HG03558 (cell line): ENCODE measurements around the gene SRGAP2C.
A peak's percentile ranks its signal among the peaks of the same experiment; 100 is the strongest.
"Not testable (repeated sequence)": the region's sequence is repeated elsewhere in the genome, so short reads cannot be mapped to it uniquely, and the experiment has no call there.

Experiments
- ATAC-seq: cut with Tn5 transposase; IDR thresholded peaks from one replicate; pipeline ENCODE4 v1.9.1; 2021; ENCODE audit warnings: moderate number of reproducible peaks; ENCODE audit not compliant: unreplicated experiment; ENCODE audit errors: extremely low read depth

The SRGAP2C gene

DNA sequence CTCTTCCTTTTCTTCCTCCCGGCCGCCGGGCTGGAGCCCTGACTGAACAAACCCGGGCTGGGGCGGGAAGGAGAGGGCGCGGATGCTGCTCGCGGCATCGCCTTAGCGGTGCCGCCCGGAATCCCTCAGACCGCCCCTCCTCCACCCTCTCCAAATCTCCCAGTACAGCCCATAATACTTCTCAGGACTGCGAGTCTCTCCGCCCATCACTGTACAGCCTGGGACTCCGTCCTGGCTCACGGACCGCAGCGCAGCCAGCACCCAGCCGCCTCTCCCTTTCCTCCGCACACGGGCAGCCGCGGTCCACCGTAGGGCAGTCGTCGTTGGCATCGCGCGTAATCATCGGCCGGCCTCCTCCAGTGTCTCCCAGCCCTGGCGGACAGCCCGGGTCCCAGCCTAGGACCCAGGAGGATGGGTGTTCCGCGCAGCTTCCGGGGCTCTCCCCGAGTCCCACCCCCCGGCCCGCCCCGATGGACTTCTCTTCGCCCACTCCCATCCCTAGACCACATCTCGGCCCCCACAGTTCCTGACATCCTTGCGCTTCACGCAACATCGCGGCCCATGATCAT is 449 bp downstream of the SRGAP2C start:
- ATAC-seq = not testable (repeated sequence)

DNA sequence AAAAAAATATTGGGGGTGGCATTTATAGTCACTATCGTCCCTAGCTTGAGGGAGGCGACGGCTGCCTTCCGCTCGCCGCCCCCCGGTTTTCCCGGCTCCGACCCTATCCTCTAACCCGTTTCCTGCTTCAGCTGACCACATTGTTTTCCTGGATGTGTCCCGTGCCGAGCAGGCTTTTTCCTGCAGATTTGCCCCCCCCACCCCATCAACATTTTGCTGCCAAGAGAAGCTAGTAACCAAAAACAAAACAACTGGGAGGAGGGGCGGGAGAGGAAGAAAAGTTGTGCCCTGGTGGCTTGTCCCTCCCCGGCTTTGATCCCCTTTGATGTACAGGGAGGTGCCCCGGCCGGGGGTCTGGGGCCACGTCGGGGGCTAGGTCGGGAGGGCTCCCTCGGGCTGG is 1.4 kb downstream of the SRGAP2C start:
- not testable (repeated sequence) for ATAC-seq

DNA sequence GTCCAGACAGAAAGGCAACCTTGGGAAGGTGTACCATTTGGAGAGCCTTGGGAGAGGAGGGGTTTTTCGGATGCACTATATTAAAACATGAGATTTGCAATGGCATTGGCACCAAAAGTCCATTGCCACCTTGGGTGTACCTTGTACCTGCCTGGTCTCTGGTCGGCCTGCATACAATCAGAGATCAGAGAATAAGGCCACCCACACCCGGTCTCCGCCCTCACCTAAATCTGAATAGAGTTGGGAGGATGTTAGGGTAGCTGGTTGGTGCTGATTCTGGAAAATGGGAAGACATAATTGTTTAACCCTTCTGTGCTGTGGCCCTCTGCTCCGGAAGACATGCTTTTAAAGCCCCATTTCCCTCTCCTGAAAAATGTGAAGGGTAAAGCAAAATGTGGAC is 3.1 kb downstream of the SRGAP2C start:
- ATAC-seq = not testable (repeated sequence)

DNA sequence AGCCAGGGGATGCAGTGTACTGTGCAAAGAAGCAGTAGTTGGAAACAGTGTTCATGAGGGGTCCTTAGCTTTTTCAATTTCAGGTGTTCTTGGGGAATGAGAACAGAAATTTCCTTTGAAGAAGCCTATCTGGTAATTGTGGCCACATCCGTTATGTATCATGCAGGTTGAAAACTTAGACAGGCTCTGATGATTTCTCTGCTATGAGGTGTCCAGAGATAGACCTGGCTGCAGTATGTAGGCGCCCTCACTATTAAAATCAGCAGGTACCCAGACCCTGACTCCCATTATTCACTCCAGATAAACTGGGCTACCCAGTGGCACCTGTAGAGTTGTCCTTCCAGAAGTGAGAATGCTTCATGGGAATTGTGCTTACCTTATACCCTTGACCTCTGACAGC is 7.7 kb downstream of the SRGAP2C start:
- not testable (repeated sequence) for ATAC-seq

DNA sequence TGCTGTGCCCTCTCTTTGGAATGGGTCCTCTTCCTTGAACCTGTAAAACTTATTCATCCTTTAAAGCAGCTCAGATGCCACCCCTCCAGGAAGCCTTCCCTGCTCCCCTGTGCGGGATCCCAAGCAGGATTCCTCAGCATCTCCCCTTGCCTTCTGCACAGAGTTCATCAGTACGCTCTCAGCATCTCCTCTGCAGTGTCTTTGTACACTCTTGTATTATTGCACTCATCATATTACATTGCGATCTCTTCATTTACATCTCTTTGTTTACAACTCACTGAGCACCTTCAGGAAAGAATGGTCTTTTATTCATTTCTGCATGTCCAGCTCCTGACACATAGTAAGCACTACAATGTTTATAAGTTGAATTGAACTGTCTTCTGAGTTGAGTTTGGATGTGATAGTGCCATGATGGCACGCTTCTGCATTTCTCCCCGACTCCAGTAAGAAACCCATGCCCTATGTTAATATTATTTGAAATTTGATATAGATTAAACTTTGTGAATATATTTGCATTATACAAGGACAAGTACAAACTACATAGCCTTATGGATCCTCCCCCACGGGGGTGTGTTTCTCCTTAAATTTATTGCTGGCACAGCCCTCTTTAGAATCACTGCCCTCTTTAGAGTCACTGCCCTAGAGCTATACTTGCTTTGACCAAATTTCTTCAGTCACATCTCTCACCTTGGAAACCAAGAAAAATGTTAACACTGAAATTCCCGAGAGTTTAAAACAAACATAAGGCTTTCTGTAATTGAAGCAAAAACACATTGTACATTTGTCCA is 12.5 kb downstream of the SRGAP2C start:
- ATAC-seq = not testable (repeated sequence)

DNA sequence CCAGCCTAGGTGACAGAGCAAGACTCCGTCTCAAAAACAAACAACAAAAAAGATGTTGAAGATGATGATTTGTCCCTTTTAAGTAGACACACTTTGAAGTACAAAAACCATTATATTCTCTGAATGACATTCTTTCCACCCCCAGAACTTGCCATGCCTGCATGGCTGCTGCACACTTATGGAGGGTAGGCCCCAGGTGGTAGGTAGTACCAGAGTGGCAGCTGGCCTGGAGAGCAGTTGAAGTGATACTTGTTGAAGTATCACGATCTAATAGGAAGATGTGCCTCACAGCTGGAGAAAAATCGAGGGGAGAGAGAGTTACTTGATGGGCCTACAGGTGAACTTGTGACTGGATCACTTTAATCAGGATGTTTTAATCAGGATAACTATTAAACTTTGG is 15.0 kb downstream of the SRGAP2C start:
- ATAC-seq = not testable (repeated sequence)

DNA sequence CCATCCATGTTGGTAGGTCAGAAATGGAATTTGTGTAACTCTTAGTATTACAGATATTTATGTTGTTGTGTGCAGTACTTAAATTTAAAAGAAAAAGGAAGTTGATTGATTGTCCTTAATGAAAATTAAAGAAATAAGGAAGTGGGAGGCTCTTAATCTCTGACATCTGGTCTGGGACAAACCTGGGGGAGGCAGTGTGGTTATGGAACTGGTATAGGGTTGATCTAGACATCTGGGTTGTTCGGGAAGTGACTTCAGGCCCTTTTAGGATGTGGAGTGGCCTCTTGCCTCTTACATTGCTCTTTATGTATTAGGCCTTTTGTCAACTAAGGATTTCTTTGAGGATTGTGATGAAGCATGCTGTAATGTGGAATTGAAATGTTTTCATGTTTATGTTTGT is 15.5 kb downstream of the SRGAP2C start:
- ATAC-seq = not testable (repeated sequence)

DNA sequence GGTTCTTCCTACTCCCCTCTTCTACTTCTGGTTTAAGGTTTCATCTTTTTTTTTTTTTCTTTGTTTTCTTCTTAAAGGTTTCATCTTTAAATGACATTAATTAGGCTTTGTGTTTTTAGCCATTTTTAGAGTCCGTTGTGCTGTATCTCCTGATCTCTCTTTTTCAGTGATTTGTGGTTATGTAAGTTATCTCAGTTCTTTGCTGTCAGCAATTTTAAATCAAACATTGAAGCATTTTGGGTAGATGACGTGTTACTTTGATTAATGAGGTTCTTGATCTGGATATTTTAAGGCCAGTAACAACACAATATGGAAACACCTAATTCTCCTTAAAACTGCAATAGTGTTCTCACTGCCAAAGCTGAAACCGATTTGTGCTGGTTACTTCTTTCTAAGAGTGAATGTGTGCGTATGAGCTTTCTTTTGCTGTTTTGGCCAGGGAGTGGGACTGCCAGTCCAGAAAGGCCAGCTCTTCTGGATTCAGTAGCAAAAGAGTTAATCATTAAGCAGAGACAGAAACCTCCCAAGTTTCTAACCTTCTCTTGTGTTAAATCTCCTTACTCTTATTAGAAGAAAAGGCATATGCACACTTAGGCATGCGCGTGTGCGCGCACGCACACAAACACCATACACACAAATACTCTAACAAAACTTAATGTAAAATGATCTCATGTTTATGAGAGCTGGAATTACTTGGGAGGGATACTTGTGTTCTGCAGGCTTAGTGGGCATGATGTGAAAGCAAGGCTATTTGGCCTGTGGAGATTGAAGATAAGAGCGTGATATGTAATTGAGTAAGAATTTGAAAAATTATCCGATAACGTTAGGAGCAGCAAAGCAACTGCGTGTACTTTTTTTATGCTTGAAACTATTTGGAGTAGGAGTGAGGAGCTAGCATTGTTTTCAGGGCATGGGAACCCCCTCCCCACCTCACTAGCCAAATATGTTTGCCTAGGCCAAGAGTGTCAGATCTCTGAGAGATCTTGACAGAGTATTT is 16.5 kb downstream of the SRGAP2C start:
- ATAC-seq = not testable (repeated sequence)

DNA sequence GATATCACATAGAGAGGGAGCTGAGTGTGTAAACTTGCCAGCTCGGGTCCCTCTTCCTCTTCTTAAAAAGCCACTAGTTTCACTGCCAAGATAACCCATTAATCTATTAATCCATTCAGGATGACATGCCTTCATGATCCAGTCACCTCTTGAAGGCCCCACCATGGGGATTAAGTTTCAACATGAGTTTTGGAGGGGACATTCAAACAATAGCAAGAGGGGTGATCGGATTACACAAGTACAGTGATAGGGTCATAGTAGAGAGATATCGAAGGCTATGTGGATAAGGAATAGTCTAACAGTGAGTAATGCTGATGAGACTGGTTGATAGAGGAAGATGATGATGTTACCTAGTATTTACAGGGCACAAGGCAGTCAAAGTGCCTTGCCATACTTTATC is 18.2 kb downstream of the SRGAP2C start:
- not testable (repeated sequence) for ATAC-seq

DNA sequence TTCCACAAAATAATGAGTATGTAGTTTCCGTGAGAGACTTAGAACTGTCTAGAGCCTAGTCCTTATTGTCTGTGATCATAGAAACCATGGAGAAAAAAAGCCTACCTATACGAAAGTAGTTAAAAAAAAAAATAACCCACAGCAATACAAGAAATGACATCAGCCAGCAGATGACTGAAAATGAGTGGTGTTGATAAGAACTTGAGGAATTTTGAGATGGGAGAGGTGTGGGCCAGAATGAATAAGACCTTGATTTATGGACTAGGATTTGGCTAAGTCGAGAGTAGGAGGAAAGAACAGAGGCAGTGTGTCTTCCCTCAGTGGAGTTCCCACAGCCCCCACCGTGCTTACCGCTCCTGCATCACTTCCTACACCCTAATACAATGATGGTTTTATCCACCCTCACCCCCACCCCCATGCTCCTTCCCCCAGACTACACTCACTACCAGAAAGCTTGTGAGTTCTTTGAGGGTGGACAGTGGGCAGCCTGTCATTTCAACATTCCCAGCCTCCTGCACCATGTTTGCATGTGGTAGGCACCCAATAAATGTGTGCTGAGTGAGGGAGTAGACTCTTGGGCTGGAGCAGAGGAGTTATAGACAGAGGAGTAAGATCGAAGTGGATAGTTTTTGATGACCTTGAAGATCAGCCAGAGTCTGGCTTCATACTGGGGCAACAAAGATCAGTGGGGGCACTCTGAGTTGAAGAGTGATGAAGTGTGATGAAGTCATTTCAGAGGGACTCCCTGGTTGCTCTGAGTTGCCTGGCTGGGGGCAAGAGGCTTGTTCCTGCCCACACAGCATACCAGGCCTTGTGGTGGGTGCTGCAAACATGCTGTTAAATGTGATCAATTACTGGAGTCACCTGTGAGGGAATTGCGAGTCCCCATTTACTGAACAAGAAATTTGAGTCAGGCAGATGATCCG is 21.3 kb downstream of the SRGAP2C start:
- ATAC-seq = not testable (repeated sequence)

DNA sequence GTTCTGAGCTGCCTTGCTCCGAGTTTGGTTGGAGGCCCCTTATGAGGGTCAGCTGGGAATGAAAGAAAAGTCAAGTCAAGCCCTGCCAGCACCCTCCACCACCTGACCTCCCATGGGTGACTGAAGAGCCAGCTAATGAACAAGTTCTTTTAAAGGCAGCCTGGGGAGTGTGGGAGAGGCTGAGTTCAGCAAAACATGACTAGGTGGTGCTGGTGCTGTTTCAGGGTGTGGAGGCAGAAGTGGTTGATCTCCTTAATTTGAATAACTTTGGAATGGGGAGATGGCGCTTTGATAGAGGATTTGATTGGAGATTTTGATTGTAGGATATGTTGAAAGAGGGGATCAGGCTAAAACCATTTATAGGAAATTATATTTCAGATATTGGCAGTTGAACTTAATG is 22.6 kb downstream of the SRGAP2C start:
- not testable (repeated sequence) for ATAC-seq

DNA sequence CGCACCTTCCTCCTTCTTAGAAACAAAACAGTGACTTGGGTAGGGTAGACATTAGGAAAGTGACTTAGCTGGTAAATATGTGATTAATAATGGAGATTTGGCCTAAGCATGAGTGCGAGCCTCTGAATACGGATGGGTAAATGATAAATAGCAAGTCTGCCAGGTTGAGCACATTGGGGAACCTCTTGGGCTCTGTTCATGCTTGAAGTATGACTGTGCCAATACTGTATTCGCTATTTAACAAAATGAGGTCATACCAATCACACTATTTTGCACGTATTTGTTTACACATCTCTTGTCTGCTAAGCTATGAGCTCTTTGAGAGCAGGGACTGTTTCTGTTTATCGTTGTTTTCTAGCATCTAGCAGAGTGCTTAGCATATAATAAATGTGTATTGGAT is 23.6 kb downstream of the SRGAP2C start:
- ATAC-seq = not testable (repeated sequence)

DNA sequence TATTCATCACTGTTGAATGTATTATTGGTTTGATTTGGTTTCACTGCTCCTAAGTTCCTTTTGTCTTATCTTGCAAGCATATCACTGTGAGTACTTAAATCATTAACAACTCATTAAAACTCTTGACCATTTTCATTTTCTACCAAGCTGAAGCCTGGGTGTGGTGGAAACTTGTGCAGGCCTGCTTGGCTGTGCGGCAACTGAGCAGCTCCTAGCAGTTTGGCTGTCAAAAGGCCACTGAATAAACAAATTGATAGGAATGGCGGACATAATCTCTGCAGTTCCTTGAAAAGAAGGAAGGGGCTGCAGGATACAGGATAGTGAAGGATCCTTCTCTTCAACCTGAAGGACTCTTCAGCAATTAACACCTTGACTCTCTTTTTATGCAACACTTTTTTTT is 26.0 kb downstream of the SRGAP2C start:
- not testable (repeated sequence) for ATAC-seq

DNA sequence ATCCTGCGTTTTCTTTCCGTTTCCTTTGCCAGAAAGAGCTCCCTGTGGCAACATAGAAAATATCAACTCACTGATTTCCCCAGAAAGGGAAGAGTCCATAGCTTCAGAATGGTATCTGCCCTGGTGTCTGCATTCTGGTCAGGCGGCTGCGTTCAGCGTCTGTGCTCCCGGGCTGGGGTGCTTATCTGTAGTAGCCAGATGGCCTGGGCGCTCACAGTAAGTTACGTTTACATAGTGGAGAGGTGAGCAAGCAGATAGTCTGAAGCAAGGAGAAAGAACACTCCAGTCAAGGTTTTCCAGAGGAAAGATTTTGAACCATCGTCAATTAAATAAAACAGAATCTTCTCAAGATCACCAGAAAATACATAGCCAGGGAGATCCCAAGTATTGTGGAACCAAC is 28.7 kb downstream of the SRGAP2C start:
- not testable (repeated sequence) for ATAC-seq

DNA sequence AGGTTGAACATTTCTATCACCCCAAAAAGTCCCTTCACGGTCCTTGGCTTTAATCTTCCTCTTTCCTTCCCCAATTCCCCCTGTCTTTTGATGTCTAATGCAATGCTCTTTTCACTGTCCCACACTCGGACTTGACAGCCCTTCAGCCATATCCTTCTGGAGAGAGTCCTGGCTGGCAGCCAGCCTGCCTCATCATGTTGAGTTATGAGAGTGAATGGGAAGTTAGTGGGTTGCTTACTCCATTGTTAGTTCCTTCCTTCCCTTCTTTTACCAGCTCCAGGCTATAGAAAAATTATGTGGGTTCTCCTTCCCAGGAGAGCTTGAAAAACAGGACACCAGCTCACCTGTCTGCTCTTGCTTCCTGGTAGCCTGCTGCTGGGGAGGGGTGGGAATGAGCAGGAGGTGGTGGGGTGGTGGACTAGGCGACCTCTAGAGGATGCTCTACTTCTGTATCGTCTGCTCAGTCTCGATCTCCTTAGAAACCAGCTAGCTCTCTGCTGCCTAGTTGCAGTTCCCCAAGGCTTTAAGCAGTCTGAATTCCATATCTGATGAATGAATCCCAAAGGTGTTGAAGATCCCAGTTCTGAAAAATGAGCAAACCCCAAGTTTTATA is 29.9 kb downstream of the SRGAP2C start:
- not testable (repeated sequence) for ATAC-seq

DNA sequence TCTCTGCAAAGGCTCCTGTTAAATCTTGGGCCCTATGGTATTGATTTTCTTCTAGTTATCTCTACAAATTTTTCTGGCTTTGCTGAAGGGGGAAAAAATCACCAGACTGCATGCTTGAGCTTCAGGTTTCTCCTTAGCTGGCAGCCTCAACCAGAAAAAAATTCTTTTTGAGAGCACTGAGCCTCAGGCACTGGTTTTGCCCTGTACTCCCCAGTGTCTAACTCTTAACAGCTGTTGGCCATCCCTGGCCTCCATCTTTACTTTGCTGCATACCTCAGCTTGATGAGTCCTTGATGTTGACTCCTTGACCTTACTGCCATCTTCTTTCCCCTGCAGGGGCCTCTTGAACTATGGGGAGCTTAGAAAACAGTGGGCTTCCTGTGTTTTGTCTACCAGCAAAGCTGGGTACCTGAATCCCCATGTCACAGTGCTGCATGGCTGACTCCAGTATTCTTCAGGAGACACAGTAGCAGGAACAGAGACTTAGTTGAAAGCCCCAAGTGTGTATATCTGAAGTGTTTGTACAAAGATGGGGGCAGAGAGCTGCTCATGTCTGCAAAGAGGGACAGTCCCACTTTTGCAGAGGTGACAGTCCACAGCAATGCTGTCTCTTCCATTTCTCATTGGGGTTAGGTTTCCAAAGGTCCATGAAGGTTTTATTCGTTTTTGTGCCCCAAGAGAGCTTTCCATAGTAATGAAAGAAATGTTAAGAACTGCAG is 31.1 kb downstream of the SRGAP2C start:
- not testable (repeated sequence) for ATAC-seq

DNA sequence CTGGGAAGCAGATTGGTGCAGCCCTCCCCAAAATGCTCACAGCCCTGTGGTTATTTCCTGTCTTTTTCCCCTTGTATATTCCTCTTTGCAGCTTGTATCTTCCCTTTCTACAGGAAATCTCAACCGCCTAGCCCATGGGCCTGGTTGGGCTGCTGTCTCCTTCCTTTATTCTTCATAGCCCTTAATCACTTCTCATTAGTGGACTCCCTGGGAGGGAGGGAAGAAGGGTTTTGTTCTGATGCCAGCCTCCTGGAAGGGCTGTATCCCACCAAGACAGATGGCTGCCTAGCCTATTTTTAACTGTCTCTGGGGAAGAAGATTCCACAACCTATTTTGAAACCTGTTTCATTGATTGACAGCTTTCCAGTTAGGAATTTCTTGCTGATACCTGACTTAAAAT is 31.9 kb downstream of the SRGAP2C start:
- ATAC-seq = not testable (repeated sequence)

DNA sequence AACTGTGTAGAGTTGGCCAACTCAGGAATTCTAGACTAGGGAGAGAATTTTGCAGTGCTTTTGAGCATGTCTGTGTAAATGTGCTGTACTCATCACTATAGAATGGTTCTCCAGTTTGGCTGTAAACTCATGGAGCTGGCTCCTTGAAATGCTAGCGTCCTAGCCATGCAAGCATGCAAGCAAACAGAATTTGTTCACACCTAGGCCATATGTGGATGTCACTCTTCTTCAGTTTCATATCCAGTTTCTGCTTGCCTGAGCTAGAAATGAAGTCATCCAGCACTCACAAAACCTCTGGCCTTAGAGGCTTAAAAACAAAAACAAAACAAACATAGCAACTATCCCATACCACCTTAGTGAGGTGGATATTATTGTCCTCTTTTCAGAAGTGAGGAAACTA is 37.0 kb downstream of the SRGAP2C start:
- ATAC-seq = peak; percentile 46

DNA sequence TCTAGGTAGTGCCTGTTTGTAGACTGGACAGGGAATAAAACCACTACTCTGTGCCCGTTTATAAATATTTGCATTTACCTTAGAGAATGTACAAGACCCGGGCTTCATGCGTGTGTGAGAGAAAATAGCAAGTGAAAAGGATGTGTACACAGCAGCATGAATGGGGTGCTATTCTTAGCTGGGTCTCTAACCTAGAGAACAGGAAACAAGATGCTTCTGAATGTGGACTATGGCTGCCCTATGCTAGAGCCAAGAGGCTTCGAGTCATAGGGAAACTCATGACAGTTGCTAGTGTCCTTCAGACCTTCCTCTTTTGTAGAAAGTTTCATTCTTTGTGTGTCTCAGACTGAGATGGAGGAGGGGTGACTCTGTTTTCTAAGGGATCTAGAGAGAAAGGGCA is 39.9 kb downstream of the SRGAP2C start:
- peak; percentile 98 for ATAC-seq
